ENCODE data around the gene SSBP3. TPM values are rescaled to one million over a fixed set of nuclear protein-coding genes. Genes with fewer than 3 reads are reported as not detected.
A peak's percentile ranks its signal among the peaks of the same experiment; 100 is the strongest.

Gene SSBP3
- total RNA-seq, 1 donor from 2014 or later: 70.7 TPM

DNA sequence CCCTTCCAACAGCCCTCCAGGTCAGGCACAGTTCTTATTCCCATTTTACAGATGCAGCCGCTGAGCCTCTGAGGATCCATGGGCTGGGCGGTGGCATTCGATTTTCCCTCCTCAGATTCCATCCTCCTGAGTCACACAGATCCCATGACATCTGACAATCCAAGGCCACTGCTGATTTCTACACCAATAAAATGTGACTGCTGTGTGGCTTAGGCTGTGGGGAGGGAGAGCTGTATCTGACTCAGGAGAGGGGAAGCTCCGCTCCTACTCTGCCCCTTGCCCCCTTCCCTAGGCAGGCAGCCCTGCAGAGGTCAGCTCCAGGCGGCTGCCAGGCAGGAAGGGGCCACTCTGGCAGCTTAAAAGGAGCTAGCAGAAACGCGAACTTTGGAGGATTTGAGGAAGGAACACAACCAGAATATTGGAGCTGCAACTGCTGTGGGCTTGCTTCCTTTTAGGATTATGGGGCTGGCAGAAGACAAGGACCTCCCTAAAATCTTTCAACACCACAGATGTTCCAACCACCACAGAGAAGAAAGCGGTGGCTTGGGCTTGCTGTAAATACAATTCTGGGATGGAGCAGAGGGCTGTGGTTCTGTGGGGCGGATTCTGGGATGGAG lies 156.3 kb downstream of the SSBP3 start:
- Histone ChIP-seq H3K36me3 (peaks cover 0 to 10% of the 10 kb centered on the region in 2 donors), H3K4me3 (no peak overlapping the region), H3K27me3 (no peaks in the 10 kb centered on the region), H3K9me3 (no peaks in the 10 kb centered on the region), H3K4me1 (peaks cover 34% of the 10 kb centered on the region), H3K27ac (peak overlapping the region; percentile 68)
- TF ChIP-seq POLR2A (IDR thresholded peaks at IDR 0.05) (no peak), CTCF (IDR thresholded peaks at IDR 0.05) (no peak), POLR2AphosphoS5 (IDR thresholded peaks at IDR 0.05; ENCODE audit: insufficient read depth in 1 of 2, low read depth in 1 of 2) (peak in 1 of 2 donors; percentile 64)
- DNase-seq (ENCODE audit: extremely low spot score in 2 of 2): no peak
- intact Hi-C loops (cut with DNase I): no loop called here

- intact Hi-C loops (cut with DNase I): no loop called here
- Histone ChIP-seq H3K4me3 (no peak overlapping the region), H3K27ac (peak overlapping the region; percentile 27), H3K9me3 (no peaks in the 10 kb centered on the region), H3K4me1 (peaks cover 24% of the 10 kb centered on the region), H3K36me3 (peaks cover 0 to 10% of the 10 kb centered on the region in 2 donors), H3K27me3 (no peaks in the 10 kb centered on the region)
- DNase-seq (ENCODE audit: extremely low spot score in 2 of 2): no peak
- TF ChIP-seq CTCF (IDR thresholded peaks at IDR 0.05) (no peak), POLR2AphosphoS5 (IDR thresholded peaks at IDR 0.05; ENCODE audit: insufficient read depth in 1 of 2, low read depth in 1 of 2) (no peak)
Measured at GRCh38 chr1:54248966-54249365, 157.2 kb downstream of the SSBP3 start.

- TF ChIP-seq POLR2A (IDR thresholded peaks at IDR 0.05) (no peak), CTCF (IDR thresholded peaks at IDR 0.05) (no peak), POLR2AphosphoS5 (IDR thresholded peaks at IDR 0.05; ENCODE audit: insufficient read depth in 1 of 2, low read depth in 1 of 2) (no peak)
- intact Hi-C loops (cut with DNase I): no loop called here
- no peak overlapping the region for H3K4me3 ChIP-seq
- no peak overlapping the region for H3K27ac ChIP-seq
- peaks cover 17% of the 10 kb centered on the region for H3K4me1 ChIP-seq
- no peak for DNase-seq (ENCODE audit: extremely low spot score in 2 of 2)
- no peaks in the 10 kb centered on the region for H3K9me3 ChIP-seq
- peaks cover 0 to 14% of the 10 kb centered on the region in 2 donors for H3K36me3 ChIP-seq
- H3K27me3 ChIP-seq: no peaks in the 10 kb centered on the region
Measured at GRCh38 chr1:54247863-54248515, 158.2 kb downstream of the SSBP3 start.

DNA sequence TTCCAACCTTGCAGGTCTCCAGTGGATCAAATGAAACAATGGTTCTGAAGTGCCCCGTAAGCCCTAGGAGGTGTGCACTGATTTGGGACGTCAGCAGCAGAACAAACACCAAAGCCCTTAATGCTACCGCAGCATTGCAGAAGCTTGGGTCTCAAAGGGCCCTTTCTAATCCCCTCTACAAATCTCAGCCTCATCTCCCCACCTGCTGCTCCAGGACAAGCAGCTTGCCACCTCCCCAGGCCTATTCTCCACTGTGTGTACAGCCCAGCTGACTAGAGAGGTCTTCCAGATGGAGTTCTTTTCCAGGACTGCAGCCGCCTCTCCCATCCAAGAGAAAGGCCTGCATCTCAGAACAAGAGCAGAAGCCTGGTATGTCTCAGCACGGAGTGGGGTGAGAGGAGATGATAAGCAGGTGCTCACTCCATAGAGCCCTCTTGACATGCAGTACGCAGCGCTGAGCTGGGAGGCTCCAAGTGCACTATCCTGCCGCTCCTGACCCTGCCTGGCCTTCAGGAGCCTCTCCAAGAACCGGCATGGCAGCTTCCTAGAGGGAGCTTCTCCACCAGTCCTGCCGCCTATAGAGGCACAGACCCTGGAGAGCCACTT lies 160.0 kb downstream of the SSBP3 start:
- Histone ChIP-seq H3K27me3 (no peaks in the 10 kb centered on the region), H3K9me3 (no peaks in the 10 kb centered on the region), H3K27ac (no peak overlapping the region), H3K4me3 (no peak overlapping the region), H3K4me1 (peaks cover 16% of the 10 kb centered on the region), H3K36me3 (peaks cover 0 to 24% of the 10 kb centered on the region in 2 donors)
- no peak for TF ChIP-seq CTCF (IDR thresholded peaks at IDR 0.05)
- no peak for TF ChIP-seq POLR2A (IDR thresholded peaks at IDR 0.05)
- intact Hi-C loops (cut with DNase I): no loop called here
- no peak for DNase-seq (ENCODE audit: extremely low spot score in 2 of 2)

DNA sequence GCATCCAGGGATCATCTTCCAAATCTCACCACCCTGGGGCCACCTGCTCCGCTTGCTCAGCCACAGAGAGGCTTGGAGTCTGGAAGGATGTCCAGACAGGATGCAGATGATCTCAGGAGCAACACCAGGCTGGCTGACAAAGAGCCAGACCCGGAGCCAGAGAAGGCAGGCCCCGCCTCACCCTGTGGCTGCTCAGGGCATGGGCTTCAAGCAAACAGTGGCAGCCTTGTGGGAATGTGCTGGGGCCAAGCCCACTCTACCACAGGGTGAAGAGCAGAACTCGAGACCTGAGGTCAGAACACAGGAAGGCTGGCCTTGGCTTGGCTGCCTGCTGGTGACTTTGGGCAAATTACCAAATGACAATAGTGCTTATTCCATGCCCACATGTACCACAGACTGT lies 160.7 kb downstream of the SSBP3 start:
- Histone ChIP-seq H3K4me1 (peaks cover 9% of the 10 kb centered on the region), H3K27me3 (no peaks in the 10 kb centered on the region), H3K27ac (no peak overlapping the region), H3K9me3 (no peaks in the 10 kb centered on the region), H3K36me3 (peaks cover 0 to 27% of the 10 kb centered on the region in 2 donors), H3K4me3 (no peak overlapping the region)
- no peak for DNase-seq (ENCODE audit: extremely low spot score in 2 of 2)
- intact Hi-C loops (cut with DNase I): no loop called here
- TF ChIP-seq POLR2A (IDR thresholded peaks at IDR 0.05): no peak
- TF ChIP-seq POLR2AphosphoS5 (IDR thresholded peaks at IDR 0.05; ENCODE audit: insufficient read depth in 1 of 2, low read depth in 1 of 2): peak in 1 of 2 donors; percentile 16
